ENCODE measurements around the gene CEACAM1. TPM values are rescaled to one million over a fixed set of nuclear protein-coding genes. Genes with fewer than 3 reads are reported as not detected.

The CEACAM1 gene
- total and polyA plus RNA-seq, 7 donors, result 0.62 to 4.8 (median 1.4) TPM

GRCh38 chr19:42519108-42519507 is 9.2 kb downstream of the CEACAM1 start:
- Histone ChIP-seq H3K9me3 (peaks cover 6% of the 10 kb centered on the region), H3K27me3 (ENCODE audit: insufficient read depth in 3 of 3, low read length in 2 of 3) (no peaks in the 10 kb centered on the region), H3K4me1 (no peaks in the 10 kb centered on the region), H3K27ac (no peak overlapping the region), H3K36me3 (ENCODE audit: insufficient read depth in 1 of 2, low read depth in 1 of 2) (no peaks in the 10 kb centered on the region), H3K4me3 (no peak overlapping the region)
- intact Hi-C loops (cut with DNase I), result no loop called here
- no peak for DNase-seq
- ATAC-seq, result no peak
- 38 to 59% (median 52%) methylated on average over 3 of the region's 3 CpGs for WGBS, 3 donors
- no peak for TF ChIP-seq CTCF (IDR thresholded peaks at IDR 0.05)

- Histone ChIP-seq H3K9me3 (peaks cover 6% of the 10 kb centered on the region), H3K36me3 (ENCODE audit: insufficient read depth in 1 of 2, low read depth in 1 of 2) (no peaks in the 10 kb centered on the region), H3K27me3 (ENCODE audit: insufficient read depth in 3 of 3, low read length in 2 of 3) (no peaks in the 10 kb centered on the region), H3K4me3 (no peak overlapping the region), H3K4me1 (no peaks in the 10 kb centered on the region), H3K27ac (no peak overlapping the region)
- intact Hi-C loops (cut with DNase I), result no loop called here
- ATAC-seq, result no peak
- 74 to 87% (median 85%) methylated on average over 2 of the region's 2 CpGs for WGBS, 3 donors
- DNase-seq, result no peak
- no peak for TF ChIP-seq CTCF (IDR thresholded peaks at IDR 0.05)
Measured at GRCh38 chr19:42516771-42517170, 11.5 kb downstream of the CEACAM1 start.

- ATAC-seq (no peak), DNase-seq (no peak)
- Histone ChIP-seq H3K4me1 (no peaks in the 10 kb centered on the region), H3K27ac (no peak overlapping the region), H3K9me3 (peaks cover 6% of the 10 kb centered on the region), H3K27me3 (ENCODE audit: insufficient read depth in 3 of 3, low read length in 2 of 3) (no peaks in the 10 kb centered on the region), H3K4me3 (no peak overlapping the region), H3K36me3 (ENCODE audit: insufficient read depth in 1 of 2, low read depth in 1 of 2) (no peaks in the 10 kb centered on the region)
- intact Hi-C loops (cut with DNase I), result no loop called here
- no peak for TF ChIP-seq CTCF (IDR thresholded peaks at IDR 0.05)
- WGBS, 3 donors, result 84 to 88% (median 88%) methylated on average over 7 of the region's 7 CpGs
Measured at GRCh38 chr19:42515241-42515832, 12.9 kb downstream of the CEACAM1 start.

- Histone ChIP-seq H3K4me1 (no peaks in the 10 kb centered on the region), H3K4me3 (no peak overlapping the region), H3K36me3 (ENCODE audit: insufficient read depth in 1 of 2, low read depth in 1 of 2) (no peaks in the 10 kb centered on the region), H3K27me3 (ENCODE audit: insufficient read depth in 3 of 3, low read length in 2 of 3) (no peaks in the 10 kb centered on the region), H3K27ac (no peak overlapping the region), H3K9me3 (peaks cover 6% of the 10 kb centered on the region)
- WGBS, 3 donors, result 90 to 100% (median 90%) methylated on average over 1 of the region's 1 CpG
- no peak for ATAC-seq
- intact Hi-C loops (cut with DNase I), result no loop called here
- DNase-seq, result no peak
- TF ChIP-seq CTCF (IDR thresholded peaks at IDR 0.05), result no peak
Measured at GRCh38 chr19:42514449-42514848, 13.8 kb downstream of the CEACAM1 start.

GRCh38 chr19:42512743-42513304 is 15.5 kb downstream of the CEACAM1 start:
- no peak for TF ChIP-seq CTCF (IDR thresholded peaks at IDR 0.05)

More at GRCh38 chr19:42512743-42513304, 15.5 kb downstream of the CEACAM1 start:
- H3K9me3 ChIP-seq, result peaks cover 6% of the 10 kb centered on the region
- DNase-seq (no peak), ATAC-seq (no peak)
- H3K4me1 ChIP-seq, result no peaks in the 10 kb centered on the region
- no peaks in the 10 kb centered on the region for H3K27me3 ChIP-seq (ENCODE audit: insufficient read depth in 3 of 3, low read length in 2 of 3)
- 78 to 86% (median 80%) methylated on average over 10 of the region's 10 CpGs for WGBS, 3 donors
- intact Hi-C loops (cut with DNase I), result no loop called here
- no peaks in the 10 kb centered on the region for H3K36me3 ChIP-seq (ENCODE audit: insufficient read depth in 1 of 2, low read depth in 1 of 2)
- no peak overlapping the region for H3K27ac ChIP-seq
- no peak overlapping the region for H3K4me3 ChIP-seq

Data from psoas muscle (tissue), 8 donors.